Activated T-helper 2 cell treated with anti-CD3 and anti-CD28 coated beads, Interferon-gamma antibody, Interleukin-2, Interleukin-4, amounts not matched to agents 10 μg/mL and 5 μg/mL and 100 μg/mL, durations not matched to agents 14 hours and 24 hours and 36 hours (primary cell): ENCODE measurements around the gene MVP. TPM values are rescaled to one million over a fixed set of nuclear protein-coding genes. Genes with fewer than 3 reads are reported as not detected.
A peak's percentile ranks its signal among the peaks of the same experiment; 100 is the strongest.
"Not testable (repeated sequence)": the region's sequence is repeated elsewhere in the genome, so short reads cannot be mapped to it uniquely, and the experiment has no call there.

Source experiments
- DNase-seq: peaks from one replicate; pipeline ENCODE4 v3.0.0; 2021; ENCODE audit warnings: low spot score
- H3K27ac Mint-ChIP-seq: one replicate; pipeline ENCODE4 v1.8.0; 2021; ENCODE audit warnings: mixed read lengths
- H3K27me3 Mint-ChIP-seq: one replicate; pipeline ENCODE4 v1.8.0; 2021; ENCODE audit warnings: low read depth, mixed read lengths
- H3K36me3 Mint-ChIP-seq: one replicate; pipeline ENCODE4 v1.8.0; 2021; ENCODE audit warnings: low read depth, mixed read lengths
- H3K4me1 Mint-ChIP-seq: one replicate; pipeline ENCODE4 v1.8.0; 2021; ENCODE audit warnings: low read depth, mixed read lengths
- H3K4me3 Mint-ChIP-seq: one replicate; pipeline ENCODE4 v1.8.0; 2021; ENCODE audit warnings: low read depth, mild to moderate bottlenecking, moderate library complexity, mixed read lengths
- H3K9me3 Mint-ChIP-seq: one replicate; pipeline ENCODE4 v1.8.0; 2021; ENCODE audit warnings: mixed read lengths
- intact Hi-C: fragments of 100-400 bp; cut with micrococcal nuclease; formaldehyde crosslinking; loops from one replicate; pipeline ENCODE4 v1.15.1; 2023
- total RNA-seq: library from RNA; stranded (reverse); gene quantifications from 2 replicates; pipeline ENCODE4 v1.2.3, GENCODE V29; 2022

The MVP gene
- total RNA-seq, 1 donor from 2014 or later: 135 TPM

DNA sequence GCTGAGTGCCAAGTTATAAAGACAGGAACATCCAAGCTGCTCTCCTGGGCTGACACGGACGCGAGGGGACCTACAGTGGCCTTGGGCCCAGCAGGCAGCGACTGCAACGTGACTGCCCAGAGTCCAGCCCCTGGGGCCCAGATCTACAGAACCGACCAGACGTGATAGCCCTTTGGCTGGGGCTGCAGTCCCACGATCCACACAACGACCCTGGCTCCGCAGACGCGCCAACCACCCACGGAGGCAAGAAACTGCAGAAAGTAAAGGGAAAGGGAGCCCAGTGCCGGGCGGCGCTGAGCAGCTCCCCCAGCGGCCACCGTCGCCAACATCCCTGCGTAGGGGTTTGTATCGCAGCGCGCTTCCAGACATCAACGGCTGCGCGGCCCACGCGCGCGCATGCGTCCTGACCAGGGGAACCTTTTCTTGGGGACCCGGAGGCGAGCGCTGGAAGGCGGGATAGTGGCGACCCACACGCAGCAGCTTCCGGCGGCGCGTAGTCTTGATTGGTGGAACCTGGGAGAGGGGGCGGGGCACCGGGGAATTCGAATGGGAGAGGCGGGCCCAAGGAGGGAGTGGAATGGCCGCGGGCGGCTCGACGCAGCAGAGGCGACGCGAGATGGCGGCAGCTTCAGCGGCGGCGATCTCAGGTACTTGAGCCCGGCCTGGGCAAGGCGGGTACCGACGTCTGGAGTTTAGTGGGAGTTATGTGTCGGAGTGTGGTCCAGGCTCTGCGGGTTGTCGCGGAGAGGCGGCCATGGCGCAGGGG is 29.9 kb upstream of the MVP start, which contains the start of gene KIF22:
KIF22 (plus strand) TSS at position 569 of the 766 bp plus-strand sequence; CDS start at position 578, 9 bp downstream.
- Mint-ChIP-seq H3K9me3 (no peaks in the 10 kb centered on the region), H3K4me1 (peaks cover 46% of the 10 kb centered on the region), H3K36me3 (peaks cover 43% of the 10 kb centered on the region), H3K27me3 (no peaks in the 10 kb centered on the region), H3K4me3 (peak within 1 kb of the TSS; percentile 98), H3K27ac (peak within 1 kb of the TSS; percentile 93)
- intact Hi-C loops: loop anchor here (1.0 to 2.0 kb wide), 5 partner anchors 15 to 90 kb away; partner anchors contain the start of genes C16orf54 and PAGR1
- DNase-seq: peak; percentile 100

DNA sequence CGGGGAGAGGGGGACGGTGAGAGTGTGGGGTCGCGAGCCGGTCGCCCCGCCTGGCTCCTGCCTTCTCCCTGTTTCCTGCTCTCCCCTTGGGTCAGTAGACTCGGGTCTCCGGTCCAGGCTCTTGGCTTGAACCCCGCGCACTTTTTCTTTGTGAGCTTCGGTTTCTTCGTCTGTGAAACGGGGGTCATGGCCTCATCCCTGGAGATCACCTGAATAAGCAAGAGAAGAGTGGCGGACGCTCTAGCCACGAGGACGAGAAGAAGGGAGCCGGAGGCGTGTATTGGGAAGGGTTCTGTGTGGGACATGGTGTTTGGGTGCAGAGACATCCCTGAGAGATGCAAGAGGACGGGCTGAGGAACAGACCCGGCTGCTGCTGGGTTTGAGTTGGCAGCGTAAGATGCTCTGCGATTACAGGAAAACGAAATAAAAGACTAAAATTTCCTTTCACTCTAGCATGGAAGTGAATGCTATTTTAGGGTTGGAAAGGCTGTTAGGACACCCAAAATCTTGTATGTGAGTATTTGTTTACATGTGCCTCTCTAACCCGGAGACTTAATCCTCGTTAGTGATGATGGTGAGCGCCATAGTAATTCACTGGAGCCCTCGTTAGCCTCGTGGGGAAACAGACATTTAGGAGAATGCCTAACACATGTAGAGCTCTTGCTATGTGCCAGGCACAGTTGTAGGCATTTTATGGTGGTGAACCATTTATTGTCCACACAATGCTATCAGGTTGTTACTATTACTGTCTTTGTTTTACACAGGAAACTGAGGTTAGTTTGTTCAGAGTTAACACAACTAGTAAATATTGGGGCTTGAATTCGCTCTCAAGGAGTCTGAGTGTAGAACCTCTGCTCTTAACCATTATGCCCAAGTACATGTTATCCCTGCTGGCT is 29.1 kb upstream of the MVP start:
- H3K36me3 Mint-ChIP-seq: peaks cover 49% of the 10 kb centered on the region
- peak overlapping the region; percentile 93 for H3K27ac Mint-ChIP-seq
- no peaks in the 10 kb centered on the region for H3K27me3 Mint-ChIP-seq
- H3K4me1 Mint-ChIP-seq: peaks cover 42% of the 10 kb centered on the region
- intact Hi-C loops: loop anchor here (1.0 to 2.0 kb wide), 5 partner anchors 14 to 91 kb away; partner anchors contain the start of genes C16orf54 and PAGR1
- no peaks in the 10 kb centered on the region for H3K9me3 Mint-ChIP-seq
- H3K4me3 Mint-ChIP-seq: peak overlapping the region; percentile 98
- no peak for DNase-seq

DNA sequence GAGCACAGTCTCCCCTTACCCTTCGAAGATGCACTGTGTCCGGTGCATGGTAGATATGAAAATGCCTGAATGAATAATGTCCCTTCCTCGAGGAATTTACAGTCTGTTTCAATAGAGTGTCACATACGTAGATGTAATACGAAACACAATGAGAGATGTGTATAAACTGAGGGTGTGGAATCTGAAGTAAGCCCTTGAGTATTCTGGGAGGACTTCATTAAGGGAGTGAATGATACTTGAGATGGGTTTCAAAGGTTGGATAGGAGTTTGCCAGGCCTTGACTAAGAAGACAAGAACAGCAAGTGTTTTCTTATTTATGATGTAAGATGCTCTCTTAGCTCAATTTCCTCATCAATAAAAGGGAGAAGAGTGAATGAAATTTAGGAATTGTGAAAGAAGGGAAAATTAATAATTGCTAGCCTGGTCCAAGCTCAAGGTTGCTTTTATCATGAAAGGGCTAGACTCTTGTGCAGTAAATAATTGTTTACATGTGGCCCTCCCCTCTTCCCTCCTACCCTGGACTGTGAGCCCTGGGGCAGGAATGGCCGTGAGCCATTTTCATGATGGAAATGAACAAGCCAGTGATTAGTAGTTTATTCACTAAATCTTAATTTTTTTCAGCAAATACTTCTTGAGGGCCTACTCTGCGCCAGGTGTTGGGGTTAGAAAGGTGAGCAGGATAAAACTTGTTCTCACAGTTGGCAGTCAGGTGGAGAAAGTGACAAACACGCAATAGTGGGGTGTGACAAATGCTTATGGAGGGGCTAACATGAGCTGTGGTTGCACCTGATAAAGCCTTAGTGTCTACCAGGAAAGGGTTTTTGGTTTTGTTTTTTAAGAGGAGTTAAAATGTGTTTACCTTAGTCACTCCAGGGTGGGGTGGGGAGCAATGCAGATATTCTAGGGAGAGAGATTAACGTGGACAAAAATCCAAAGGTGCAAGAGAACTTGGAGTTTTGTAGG is 28.1 kb upstream of the MVP start:
- peak overlapping the region; percentile 93 for H3K27ac Mint-ChIP-seq
- H3K4me3 Mint-ChIP-seq: peak overlapping the region; percentile 98
- no peaks in the 10 kb centered on the region for H3K9me3 Mint-ChIP-seq
- H3K27me3 Mint-ChIP-seq: no peaks in the 10 kb centered on the region
- H3K36me3 Mint-ChIP-seq: peaks cover 59% of the 10 kb centered on the region
- intact Hi-C loops: loop anchor here (2.0 kb wide), 1 partner anchor 47 kb away; the partner anchor contains the start of gene C16orf54
- peaks cover 44% of the 10 kb centered on the region for H3K4me1 Mint-ChIP-seq
- DNase-seq: no peak

DNA sequence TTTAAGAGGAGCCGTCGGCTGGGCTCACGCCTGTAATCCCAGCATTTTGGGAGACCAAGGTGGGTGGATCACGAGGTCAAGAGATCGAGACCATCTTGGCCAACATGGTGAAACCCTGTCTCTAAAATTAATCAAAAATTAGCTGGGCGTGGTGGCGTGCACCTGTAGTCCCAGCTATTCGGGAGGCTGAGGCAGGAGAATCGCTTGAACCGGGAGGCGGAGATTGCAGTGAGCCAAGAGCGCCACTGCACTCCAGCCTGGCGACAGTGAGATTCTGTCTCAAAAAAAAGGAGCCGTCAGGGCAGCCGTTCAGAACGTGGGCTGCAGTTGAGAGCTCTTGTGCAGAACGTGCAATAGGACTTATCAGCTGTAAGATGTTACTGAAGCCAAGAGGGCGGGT is 27.1 kb upstream of the MVP start:
- H3K9me3 Mint-ChIP-seq, H3K27me3 Mint-ChIP-seq, DNase-seq, intact Hi-C loops: not testable (repeated sequence)
- Mint-ChIP-seq H3K4me3 (peak overlapping the region; percentile 98), H3K4me1 (peaks cover 37% of the 10 kb centered on the region), H3K36me3 (peaks cover 67% of the 10 kb centered on the region), H3K27ac (peak overlapping the region; percentile 56)

DNA sequence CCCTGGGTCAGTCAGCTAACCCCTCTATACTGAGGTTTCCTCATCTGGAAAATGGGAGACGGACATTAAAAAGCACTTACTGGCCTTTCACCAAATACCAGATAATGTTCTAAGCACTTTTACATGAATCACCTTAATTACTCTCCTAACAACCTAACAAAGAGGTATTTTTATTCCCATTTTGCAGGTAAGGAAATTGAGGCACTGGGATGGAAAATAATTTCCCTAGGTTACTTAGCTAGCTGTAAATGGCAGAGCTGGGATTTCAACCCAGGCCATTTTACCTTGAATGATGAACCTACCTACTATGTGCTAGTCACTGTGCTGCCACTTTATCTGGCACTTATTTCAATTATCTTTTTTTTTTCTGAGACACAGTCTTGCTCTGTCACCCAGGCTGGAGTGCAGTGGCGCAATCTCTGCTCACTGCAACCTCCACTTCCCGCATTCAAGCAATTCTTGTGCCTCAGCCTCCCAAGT is 26.0 kb upstream of the MVP start:
- Mint-ChIP-seq H3K27ac (no peak overlapping the region), H3K27me3 (no peaks in the 10 kb centered on the region), H3K4me3 (no peak overlapping the region), H3K4me1 (peaks cover 35% of the 10 kb centered on the region), H3K36me3 (peaks cover 78% of the 10 kb centered on the region), H3K9me3 (no peaks in the 10 kb centered on the region)
- DNase-seq: no peak
- intact Hi-C loops: no loop called here

DNA sequence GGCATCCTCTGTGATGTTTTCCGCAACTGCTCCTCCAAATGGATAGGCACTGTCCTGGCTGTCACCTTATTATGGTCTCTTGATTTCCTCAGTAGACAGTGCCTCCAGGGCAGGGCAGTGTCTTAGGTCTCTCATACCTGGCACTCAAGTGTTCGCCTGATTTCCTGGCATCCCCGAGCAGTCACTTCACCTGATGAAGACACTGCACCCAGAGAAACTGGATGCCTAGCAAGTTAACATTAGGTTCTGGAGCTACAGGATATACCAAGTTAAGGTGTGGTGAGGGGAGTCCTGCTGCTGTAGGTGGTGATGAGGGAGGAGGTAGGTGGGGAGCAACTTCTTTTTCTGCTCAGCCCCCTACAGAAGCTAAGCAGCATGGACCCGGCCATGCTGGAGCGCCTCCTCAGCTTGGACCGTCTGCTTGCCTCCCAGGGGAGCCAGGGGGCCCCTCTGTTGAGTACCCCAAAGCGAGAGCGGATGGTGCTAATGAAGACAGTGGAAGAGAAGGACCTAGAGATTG is 17.8 kb upstream of the MVP start:
- DNase-seq: no peak
- intact Hi-C loops: loop anchor here (10.0 kb wide), 1 partner anchor 572 kb away; the partner anchor contains the start of genes MYL11 and TBC1D10B
- H3K27me3 Mint-ChIP-seq: no peaks in the 10 kb centered on the region
- peak overlapping the region; percentile 53 for H3K4me3 Mint-ChIP-seq
- peaks cover 17% of the 10 kb centered on the region for H3K4me1 Mint-ChIP-seq
- H3K27ac Mint-ChIP-seq: peak overlapping the region; percentile 47
- H3K9me3 Mint-ChIP-seq: no peaks in the 10 kb centered on the region
- peaks cover 71% of the 10 kb centered on the region for H3K36me3 Mint-ChIP-seq

DNA sequence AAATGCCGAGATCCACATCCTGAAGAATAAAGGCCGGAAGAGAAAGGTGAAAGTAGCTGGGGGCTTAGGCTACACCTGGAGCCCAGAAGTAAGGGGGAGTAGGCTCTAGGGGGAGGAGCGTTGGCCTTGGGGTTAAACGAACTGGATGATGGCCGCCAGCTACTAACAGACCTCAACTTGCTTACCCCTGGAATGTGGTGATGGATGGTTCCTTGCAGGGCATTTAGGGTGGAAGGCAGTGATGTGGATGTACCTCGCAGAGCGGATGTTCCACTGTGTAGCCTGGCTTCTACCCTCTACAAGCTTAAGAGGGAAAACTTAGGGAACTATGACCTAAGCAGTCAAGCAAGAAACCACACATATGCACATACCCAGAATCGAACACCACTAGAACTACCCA is 16.2 kb upstream of the MVP start:
- no peaks in the 10 kb centered on the region for H3K9me3 Mint-ChIP-seq
- H3K27ac Mint-ChIP-seq: peak overlapping the region; percentile 91
- H3K4me3 Mint-ChIP-seq: peak overlapping the region; percentile 100
- H3K36me3 Mint-ChIP-seq: peaks cover 72% of the 10 kb centered on the region
- DNase-seq: no peak
- H3K4me1 Mint-ChIP-seq: peaks cover 22% of the 10 kb centered on the region
- intact Hi-C loops: loop anchor here (2.0 to 10.0 kb wide), 3 partner anchors 59 to 571 kb away; partner anchors contain the start of genes CDIPT, KCTD13, MYL11 and TBC1D10B
- no peaks in the 10 kb centered on the region for H3K27me3 Mint-ChIP-seq

DNA sequence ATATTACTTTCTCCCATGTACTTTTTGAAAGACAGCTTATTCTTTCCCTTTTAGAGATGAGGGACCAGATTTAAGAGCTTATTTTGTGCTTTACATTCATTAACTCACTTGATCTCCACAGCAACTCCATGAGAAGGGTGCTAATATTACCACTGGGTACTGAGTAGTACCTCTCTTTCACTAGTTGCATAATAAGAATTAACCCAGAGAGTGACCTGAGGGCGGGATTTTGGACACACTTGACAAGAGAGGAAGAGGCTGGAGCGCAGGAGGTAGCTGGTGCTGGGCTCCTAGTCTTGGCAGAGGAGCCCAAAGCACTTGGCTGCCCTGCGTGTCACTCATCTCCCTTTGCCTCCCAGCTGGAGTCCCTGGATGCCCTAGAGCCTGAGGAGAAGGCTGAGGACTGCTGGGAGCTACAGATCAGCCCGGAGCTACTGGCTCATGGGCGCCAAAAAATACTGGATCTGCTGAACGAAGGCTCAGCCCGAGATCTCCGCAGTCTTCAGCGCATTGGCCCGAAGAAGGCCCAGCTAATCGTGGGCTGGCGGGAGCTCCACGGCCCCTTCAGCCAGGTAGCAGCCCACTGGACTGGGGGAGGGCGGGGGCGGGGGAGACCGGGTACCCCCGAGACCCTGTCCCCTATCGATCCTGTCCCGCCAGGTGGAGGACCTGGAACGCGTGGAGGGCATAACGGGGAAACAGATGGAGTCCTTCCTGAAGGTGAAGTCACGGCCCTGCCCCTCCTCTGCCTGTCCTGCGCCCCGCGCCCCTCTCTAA is 15.6 kb upstream of the MVP start:
- H3K4me1 Mint-ChIP-seq: peaks cover 24% of the 10 kb centered on the region
- no peaks in the 10 kb centered on the region for H3K27me3 Mint-ChIP-seq
- intact Hi-C loops: loop anchor here (1.0 to 10.0 kb wide), 7 partner anchors 14 to 570 kb away; partner anchors contain the start of genes C16orf54, CDIPT, KCTD13 and KIF22
- no peaks in the 10 kb centered on the region for H3K9me3 Mint-ChIP-seq
- peak overlapping the region; percentile 100 for H3K4me3 Mint-ChIP-seq
- DNase-seq: no peak
- H3K27ac Mint-ChIP-seq: peak overlapping the region; percentile 100
- peaks cover 69% of the 10 kb centered on the region for H3K36me3 Mint-ChIP-seq

DNA sequence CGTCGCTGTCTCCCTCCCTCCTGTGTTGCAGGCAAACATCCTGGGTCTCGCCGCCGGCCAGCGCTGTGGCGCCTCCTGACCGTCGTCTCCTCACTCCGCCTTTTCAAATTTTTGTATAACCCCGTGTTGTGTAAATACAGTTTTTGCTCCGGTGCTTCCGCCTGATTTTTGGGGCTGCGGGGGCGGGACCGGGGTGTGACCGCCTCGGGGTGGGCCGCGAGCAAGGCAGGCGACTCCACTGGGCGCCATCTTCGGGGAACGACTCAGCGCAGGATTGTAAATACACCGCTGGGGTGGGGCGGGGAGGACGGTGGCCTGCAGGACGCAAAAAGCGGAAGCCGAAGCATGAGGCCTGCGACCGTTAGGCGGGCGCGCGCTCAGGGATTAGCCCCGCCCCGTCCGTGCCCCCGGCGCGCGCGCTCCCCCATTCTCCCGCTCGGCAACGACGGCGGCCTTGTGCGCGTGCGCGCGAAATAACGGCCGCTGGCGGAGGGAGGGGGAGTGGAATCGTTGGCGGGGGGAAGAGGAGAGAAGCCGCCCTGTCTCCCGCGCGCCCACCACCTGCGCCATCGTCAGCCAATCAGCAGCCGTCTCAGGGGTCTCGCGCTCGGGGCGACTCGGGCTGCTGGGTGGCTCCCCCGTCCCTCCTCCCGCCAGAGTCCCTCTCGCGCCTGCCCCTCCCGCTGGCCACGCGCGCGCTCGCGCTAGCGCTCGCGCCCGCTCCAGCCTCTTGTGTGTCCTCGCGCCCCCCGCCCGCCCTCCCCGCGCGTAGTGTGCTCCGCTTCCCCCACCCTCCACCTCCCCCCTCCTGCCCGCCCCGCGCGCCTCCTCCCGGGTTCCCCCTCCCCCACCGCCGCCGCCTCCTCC is 14.8 kb upstream of the MVP start:
- intact Hi-C loops: loop anchor here (1.0 to 10.0 kb wide), 7 partner anchors 15 to 569 kb away; partner anchors contain the start of genes C16orf54, CDIPT, KCTD13 and KIF22
- Mint-ChIP-seq H3K4me1 (peaks cover 31% of the 10 kb centered on the region), H3K27ac (peak overlapping the region; percentile 100), H3K27me3 (no peaks in the 10 kb centered on the region), H3K4me3 (peak overlapping the region; percentile 100), H3K9me3 (no peaks in the 10 kb centered on the region), H3K36me3 (peaks cover 72% of the 10 kb centered on the region)
- DNase-seq: peak; percentile 97

DNA sequence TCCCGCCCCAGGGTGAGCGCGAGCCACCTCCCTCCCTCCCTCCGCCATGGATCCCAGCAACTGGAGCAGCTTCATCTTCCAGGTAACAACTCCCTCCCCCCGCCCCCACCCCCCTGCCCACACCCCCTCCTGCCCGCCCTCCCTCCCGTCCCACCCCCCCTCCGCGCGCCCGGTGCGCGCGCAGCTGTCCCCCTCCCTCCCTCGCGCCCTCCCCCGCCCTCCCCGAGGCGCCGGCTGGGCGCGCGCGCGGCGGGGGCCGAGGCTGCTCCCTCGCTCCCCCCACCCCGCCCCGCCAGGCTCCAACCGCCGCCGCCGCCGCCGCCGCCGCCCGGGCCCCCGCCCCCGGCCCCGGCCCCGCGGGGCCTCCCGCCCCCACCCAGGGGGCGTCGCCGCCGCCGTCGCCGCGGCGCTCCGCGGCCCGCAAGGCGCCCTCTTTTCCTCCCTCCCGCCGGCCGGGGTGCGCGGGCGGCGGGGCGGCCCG is 14.1 kb upstream of the MVP start, which contains the start of gene MAZ:
MAZ (plus strand) TSS at position 431 of the 481 bp plus-strand sequence. CDS start 173 bp downstream, outside the sequence.
- Mint-ChIP-seq H3K4me3 (peak within 1 kb of the TSS; percentile 100), H3K4me1 (peaks cover 37% of the 10 kb centered on the region), H3K36me3 (peaks cover 73% of the 10 kb centered on the region), H3K9me3 (no peaks in the 10 kb centered on the region), H3K27me3 (no peaks in the 10 kb centered on the region), H3K27ac (peak within 1 kb of the TSS; percentile 100)
- intact Hi-C loops: loop anchor here (5.0 to 10.0 kb wide), 4 partner anchors 59 to 569 kb away; partner anchors contain the start of genes C16orf54, MYL11 and TBC1D10B
- no peak for DNase-seq
